Left cardiac atrium (tissue), 4 donors: Measurements from ENCODE around the gene IL1RL2. TPM values are rescaled to one million over a fixed set of nuclear protein-coding genes. Genes with fewer than 3 reads are reported as not detected.

ENCODE experiments used
- ATAC-seq, 2 donors: fragments of 200-7000 bp; cut with Tn5 transposase; one replicate each; pipeline ENCODE4 v1.9.1; 2020; ENCODE audit warnings: mild to moderate bottlenecking in 2 of 2, moderate library complexity in 2 of 2
- DNase-seq: peaks from one replicate; pipeline ENCODE4 v3.0.0-alpha.2; 2020
- intact Hi-C, 2 donors: fragments of 100-400 bp; cut with DNase I; formaldehyde crosslinking; loops; one replicate each; pipeline versions ENCODE4 v1.14.1 to v1.15.1; 2022 to 2023
- total RNA-seq, 2 donors: library from RNA; stranded (reverse); fragmentation: NEBNext Ultra II Directional; extraction: Animal tissue kit (Norgen Biotek cat#: 25700); gene quantifications; one replicate each; pipeline ENCODE4 v1.2.1, GENCODE V29; 2021
- donor health status: DM: no; HTN: yes; CAD: no.
- donor health status: DM: no; HTN: yes; CAD: no; lungs with severe emphysema.
- donor health status: DM: yes; HTN: yes; CAD: no.
- donor health status: Dilated cardiomyopathy.

The IL1RL2 gene
- total RNA-seq, 2 donors from 2014 or later, result 0.15 to 1.4 TPM

DNA sequence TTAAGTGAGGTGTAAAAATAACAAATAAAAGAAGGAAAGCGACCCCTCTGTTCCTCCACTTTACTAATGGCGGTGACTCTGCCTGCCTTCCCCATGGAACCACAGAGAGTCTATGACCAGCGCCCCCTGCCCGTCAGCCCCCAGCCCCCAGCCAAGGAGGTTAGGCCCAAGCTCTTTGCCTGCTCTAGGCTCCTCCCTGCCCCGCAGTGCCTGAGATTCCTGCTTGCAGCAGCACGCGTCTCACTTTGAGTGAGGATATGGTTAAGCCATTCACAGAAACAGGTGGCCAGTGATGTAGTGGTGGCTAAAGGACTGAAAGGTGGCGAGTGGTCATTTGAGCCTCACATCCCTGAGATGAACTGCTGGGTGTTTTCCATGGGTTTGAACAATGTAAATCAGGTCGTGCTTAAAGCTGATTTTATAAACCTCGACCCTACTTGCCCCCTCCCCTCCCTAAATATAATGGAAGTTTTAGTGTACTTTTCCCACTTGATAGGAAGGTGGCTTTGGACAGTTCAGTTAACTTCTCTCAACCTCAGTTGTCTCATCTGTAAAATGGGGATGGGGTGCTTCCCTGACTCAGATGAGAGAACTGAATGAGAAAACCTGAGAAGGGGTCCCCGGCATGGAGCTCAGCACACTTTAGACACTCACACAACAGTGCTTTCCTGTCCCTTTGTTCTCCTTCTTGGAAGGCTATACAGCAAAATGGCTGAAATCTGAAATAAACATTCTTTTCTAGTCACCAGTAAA is 46.5 kb downstream of the IL1RL2 start:
- DNase-seq (no peak), ATAC-seq (no peak)
- intact Hi-C loops, result no loop called here

DNA sequence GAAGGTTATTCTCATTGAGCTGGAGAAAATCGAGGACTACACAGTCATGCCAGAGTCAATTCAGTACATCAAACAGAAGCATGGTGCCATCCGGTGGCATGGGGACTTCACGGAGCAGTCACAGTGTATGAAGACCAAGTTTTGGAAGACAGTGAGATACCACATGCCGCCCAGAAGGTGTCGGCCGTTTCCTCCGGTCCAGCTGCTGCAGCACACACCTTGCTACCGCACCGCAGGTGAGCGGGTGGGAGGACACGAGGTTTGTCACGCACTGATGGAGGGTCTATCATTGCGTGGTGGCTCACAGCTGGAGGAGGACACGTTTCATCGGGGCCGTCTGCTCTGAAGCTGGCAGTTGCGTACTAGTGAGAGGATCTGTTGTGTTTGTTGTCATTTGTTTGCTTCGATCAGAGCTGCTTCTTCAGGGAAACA is 48.2 kb downstream of the IL1RL2 start:
- DNase-seq (no peak), ATAC-seq (no peak)
- intact Hi-C loops, result no loop called here

DNA sequence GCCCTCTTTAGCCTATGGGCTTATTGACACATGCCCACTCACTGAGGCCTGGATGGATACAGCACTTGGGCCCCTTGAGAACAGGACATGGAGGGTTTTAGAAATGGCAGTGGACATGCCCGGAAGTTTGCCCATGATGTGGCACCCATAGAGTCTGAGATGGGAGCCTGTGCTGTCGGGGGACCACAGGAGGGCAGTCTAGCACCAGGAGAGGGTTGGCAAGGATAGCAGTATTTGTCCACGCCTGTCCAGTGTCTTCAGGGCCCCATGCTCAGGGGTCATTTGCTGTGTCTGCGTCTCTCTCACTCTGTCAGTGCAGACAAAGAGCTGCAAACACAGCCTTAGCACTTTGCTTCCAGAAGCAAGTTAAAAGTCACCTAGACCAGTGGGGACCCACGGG is 48.7 kb downstream of the IL1RL2 start:
- peak in 1 of 2 donors; percentile 18 for ATAC-seq
- intact Hi-C loops, result no loop called here
- no peak for DNase-seq

DNA sequence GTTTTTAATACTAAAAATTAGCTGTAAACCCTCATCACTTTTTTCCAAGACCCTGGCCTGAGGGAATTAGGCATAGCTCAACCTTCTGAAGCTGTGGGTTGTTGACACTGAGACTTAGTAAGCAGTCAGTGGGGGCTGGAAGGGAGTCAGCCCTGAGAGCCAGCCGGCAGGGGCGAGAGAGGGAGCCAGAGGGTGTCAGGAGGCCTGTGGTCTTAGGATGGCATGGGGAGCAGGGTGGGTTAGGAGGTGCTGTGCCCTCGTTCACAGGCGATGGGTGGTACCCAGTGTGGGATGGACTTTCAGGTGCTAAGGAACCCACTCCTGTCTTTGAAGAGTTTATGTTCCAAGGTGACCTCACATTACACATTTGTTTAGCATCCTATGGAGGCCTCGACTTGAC is 49.3 kb downstream of the IL1RL2 start:
- ATAC-seq, result no peak
- DNase-seq, result no peak
- intact Hi-C loops, result no loop called here

DNA sequence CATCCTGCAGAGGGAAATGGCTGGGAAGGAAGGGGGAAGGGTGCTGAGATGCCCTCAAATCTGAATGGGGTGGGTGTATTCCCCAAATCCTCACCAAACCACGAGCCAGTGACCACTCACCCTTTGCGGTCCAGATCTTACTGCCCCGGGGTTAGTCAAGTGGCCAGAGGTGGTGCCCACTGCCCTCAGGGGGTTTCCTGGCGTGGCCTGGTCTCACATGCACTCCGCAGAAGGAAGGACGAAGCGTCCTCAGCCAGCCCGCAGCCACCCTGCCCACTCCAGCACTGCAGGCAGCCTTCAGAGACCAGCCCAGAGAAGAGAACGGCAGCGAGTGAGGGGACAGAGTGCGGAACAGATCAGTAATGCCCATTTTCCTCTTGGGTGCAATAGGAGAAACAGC is 50.4 kb downstream of the IL1RL2 start:
- intact Hi-C loops, result no loop called here
- ATAC-seq (no peak), DNase-seq (no peak)

DNA sequence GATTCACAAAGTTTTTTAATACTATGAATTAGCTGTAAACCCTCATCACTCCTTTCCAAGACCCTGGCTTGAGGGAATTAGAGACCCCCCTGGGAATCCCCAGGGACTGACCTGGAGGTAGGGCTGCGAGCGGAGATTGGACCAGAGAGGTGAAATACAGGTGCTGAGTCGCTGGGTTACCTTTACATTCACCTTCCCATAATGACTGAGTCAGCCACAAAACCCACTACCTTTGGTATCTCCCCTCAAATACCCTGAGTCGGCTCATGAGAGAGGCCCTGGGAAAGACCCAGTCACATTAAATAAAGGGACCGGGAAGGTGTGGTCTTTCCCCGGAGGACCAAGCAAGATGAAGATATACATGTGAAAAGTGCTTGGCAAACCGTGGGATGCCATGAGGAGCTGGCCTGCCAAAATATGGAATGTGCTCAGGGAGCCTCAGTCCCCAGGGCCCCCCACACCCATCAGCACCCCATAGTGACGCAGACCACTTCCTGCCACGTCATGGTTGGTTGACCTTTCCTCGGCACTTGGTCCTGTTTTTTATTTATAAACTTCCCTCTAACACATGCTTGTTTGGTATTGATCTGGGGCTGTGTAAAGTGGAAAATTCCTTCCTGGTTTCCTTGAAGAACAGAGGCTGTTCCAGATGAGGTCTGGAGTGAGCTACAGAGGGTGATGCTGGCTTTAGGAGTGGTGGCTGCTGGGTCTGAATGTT is 51.4 kb downstream of the IL1RL2 start:
- intact Hi-C loops, result no loop called here
- no peak for ATAC-seq
- DNase-seq, result no peak

DNA sequence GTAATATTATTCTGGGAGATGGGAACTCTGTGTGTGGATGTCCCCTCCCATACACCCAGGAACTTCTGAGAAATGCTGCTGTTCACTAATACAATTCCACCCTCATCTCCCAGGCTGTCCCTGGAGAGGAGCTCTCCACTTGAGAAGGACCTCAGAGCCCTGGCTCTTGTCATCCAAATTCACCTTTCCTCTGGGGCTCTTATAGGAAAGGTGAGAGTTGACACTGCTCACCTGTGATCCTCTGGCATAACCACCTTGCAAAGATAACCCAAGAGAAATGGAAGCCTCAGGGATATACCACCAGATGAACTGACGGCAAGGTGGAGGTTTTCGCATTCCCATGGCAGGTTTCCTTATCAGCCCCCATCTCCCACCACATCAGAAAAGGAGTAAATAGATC is 52.0 kb downstream of the IL1RL2 start:
- intact Hi-C loops, result no loop called here
- ATAC-seq (no peak), DNase-seq (no peak)

DNA sequence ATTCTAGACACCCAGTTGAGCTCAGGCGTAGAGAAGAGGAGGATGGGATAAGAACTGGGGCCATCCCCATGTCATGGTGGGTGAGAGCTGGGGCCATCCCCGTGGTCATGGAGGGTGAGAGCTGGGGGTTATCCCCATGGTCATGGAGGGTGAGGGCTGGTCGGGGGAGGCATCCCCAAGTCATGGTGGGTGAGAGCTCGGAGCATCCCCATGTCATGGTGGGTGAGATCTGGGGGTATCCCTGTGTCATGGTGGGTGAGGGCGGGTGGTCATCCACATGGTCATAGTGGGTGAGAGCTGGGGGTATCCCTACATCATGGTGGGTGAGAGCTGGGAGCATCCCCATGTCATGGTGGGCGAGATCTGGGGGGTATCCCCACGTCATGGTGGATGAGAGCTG is 52.5 kb downstream of the IL1RL2 start:
- intact Hi-C loops, result no loop called here
- ATAC-seq (no peak), DNase-seq (no peak)

DNA sequence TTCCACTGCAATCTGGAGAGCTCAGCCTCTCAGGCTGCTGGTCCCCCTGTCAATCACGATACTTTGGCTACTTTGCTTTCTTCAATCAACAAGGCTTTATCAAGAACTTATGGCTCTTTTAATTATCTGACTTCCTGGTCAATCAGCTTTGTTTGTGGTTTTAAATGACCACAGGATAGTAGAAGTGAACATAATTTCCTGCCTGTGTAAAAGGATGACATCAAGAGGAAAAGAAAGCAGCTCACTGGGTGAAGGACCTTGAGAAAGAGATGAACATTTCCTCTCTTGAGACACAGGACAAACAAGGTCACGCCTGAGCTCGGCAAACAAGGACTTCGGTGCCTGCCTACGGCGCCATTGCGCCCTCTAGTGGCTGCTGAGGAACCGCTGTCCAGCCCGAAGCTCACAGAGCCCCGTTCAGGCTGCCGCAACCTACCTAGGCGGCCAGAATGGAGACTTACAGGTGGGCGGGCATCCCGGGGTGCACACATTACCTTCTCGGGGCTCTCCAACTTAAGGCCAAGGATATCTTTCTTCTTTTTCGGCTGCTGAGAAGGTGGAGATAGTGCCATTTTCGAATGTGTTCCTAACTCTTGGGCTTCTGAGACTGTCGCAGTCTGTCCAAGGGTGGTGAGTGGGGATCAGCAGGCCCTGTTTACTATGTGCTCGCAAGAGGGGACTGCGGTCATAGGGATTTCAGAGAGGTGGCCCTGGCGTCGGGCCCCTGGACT is 54.0 kb downstream of the IL1RL2 start:
- ATAC-seq (peak; percentile 94 to 95), DNase-seq (peak; percentile 93)
- intact Hi-C loops, result loop anchor here (2.0 to 10.0 kb wide), 4 partner anchors 204 to 356 kb away; no protein-coding TSS in a partner anchor

DNA sequence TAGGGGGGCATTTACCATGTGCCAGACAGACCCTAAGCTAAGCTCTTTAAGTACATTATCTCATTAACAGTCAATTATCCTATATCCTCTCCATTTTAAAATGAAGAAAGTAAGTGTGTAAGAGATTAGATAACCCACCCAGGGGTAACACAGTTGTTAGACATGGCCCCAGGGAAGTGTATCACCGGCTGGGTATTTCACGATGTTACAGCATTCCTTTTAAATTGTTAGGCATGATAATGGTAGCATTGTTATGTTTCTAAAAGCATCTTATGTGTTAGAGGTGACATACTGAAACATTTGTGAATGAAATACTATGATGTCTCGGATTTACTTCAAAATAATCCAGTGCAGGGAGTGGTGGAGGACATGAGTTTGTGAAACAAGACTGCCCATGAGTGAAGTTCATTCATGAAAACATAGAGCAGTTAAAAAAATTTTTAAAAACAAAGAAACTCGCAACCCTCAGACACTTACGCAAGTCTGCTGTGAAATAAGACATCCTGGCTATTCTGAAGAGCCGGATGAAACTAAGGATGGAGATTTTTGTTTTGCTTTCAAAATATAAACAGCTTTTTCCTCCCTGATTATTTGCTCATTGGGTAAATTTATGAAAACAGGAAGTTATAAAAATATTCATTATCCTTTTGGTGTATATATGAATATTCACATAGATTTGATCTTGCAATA is 54.9 kb downstream of the IL1RL2 start:
- DNase-seq, result no peak
- intact Hi-C loops, result loop anchor here (2.0 to 10.0 kb wide), 4 partner anchors 203 to 357 kb away; no protein-coding TSS in a partner anchor
- ATAC-seq, result no peak

DNA sequence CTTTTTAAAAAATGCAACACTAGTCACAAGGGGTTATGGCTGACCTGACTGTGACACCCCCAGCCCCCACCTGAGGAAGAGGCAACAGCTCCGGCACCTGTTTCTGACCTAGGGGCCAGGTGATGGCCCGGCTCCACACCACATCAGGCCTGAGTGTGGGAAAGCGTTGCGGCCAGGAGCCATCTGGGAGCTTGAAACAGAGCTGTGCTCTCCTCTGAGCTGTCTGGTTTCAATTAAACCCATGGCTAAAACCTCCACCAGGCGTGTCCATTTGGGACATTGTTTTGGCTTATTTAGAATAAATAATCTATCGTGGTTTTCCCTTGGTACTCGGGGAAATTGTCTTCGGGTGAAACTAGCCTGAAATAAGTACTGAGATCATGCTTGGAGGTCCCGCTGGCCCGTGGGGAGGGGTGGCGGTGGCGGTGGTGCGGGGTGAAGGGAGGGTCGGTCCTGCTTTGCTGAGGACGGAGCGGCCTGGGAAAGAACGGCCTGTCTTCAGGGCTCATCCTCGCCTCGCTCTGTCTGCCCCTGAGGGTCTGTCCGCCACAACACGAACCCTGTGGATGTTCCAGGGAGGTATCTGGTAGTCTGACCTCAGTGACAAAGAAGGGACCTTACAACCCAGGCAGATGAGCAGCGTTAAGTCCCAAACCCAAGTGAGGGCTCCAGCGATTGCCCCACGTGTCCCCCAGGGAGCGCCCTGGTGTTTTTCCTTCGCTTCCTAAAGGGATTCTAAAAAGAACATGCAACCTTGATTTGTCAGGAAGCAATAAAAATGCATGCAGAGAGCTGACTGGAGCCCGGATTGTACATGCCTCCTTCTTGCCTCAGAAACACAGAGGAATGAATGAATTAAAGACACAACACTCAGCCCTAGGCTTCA is 58.7 kb downstream of the IL1RL2 start:
- ATAC-seq (peak in 1 of 2 donors; percentile 6), DNase-seq (no peak)
- intact Hi-C loops, result loop anchor here in 1 of 2 donors (5.0 to 10.0 kb wide), 3 partner anchors 112 to 361 kb away; partner anchors contain the start of gene IL18R1

DNA sequence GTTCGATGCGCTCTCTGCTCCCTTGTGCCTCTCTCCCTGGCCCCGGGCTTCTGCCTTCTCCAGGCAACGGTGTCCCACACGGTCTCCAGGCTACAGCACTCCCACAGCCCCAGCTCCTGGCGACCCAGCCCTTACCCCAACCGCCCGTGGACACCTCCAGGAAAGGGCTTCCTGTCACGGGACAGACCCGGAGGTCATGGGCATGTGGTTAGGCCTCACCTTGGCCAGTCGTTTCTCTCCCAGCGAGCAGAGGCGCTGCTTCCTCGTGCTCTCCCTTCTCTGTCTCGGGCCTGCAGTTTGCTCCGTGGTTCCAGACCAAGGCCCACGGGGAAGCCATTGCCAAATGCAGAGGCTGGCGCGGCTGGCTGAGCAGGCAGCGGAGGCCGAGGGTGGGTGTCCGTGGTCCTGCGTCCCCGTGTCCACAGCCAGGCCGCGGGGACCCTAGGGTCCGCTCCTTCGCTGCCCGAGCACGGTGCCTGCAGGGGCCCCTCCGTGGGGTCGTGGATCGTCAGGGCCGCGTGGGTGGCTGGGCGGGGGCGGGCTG is 63.5 kb downstream of the IL1RL2 start:
- ATAC-seq (no peak), DNase-seq (no peak)

DNA sequence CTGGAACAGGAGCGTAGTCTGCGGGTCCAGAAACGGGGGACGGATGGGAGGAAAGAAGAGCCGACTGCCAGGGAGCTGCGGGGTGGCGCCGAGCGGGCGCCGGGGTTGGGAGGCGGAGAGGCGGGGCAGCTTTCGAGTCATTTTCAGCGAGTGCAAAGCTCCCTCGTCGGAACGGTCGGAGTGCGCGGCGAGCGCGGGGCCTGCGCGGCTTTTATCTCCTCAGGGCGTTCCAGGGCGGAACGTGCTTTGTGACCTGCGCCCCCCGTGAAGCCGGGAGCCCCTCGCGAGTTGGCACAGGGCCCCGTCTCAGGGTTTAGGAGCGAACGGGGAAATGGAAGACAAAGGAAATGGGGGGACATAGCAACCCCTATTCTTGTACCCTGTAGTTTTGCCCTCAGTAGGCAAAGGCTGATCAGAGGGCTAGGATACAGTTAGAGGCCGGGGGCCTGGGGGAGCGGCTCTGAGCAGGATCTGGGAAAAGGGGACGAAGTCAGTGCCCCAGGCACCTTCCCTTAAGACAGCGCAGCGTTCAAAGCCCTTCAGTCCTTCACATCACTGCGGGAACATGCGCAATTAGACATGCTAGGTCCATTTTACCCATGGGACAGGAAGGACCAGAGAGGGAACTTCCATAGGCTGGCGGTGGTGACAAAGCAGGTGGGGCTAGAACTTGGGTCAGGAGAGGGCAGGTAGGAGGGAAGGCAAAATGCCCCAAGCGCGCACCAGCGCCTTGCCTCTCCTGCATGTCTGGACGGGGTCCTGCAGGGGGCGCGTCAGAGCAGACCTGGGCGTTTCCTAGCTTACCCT is 64.4 kb downstream of the IL1RL2 start:
- peak; percentile 81 to 87 for ATAC-seq
- peak; percentile 72 for DNase-seq
- intact Hi-C loops, result no loop called here

More for the DNA sequence above, 63.5 kb downstream of the IL1RL2 start:
- intact Hi-C loops, result no loop called here

DNA sequence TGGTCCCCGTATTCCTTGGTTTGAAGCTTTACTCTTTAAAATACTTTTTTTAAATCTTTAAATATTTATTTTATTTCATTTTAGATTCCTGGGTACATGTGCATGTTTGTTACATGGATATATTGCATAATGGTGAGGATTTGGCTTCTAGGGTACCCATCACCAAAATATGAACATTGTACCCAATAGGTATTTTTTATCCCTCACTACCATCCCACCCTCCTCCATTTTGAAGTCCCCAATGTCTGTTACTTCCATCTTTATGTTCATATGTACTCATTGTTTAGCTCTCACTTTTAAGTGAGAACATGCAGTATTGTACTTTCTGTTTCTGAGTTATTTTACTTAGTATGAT is 65.0 kb downstream of the IL1RL2 start:
- intact Hi-C loops, result no loop called here
- no peak for ATAC-seq
- no peak for DNase-seq

DNA sequence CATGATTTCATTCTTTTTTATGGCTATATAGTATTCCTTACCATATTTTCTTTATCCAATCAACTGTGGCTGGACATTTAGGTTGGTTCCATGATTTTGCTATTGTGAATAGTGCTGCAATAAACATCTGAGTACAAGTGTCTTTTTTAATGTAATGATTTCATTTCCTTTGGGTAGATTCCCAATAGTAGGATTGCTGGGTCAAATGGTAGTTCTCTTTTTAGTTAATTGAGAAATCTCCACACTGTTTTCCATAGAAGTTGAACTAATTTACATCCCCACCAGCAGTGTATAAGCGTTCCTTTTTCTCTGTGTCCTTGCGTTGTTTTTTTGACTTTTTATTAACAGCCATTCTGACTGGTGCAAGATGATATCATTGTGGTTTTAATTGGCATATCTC is 65.4 kb downstream of the IL1RL2 start:
- ATAC-seq, result no peak
- DNase-seq, result no peak
- intact Hi-C loops, result no loop called here

DNA sequence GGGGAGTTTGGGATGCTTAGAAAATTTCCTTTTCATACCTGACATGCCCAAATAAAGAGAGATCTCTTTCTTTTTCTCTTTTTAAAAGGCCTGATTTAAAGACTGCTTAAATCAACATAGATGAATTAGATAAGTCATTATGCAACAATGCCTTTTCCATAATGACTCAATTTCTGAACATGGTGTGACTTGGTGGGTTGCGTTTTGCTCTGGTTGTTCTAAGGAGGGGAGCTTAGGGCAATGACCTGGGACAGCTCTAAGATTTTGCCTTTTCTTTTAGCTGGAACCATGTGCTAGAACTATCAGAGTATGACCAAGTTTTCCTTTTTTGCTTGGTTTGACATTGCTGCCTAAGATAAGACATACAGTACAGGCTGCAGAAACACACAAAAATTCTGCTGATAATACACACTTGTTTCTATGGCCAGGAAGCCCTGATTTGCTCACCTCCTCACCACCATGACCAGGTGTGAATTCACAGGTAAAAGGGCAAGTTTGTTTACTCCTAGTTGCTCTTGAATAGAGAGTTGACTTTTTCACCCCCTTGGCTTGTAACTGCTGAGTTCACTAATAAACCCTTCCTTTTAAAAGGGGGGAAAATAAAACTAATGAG is 66.4 kb downstream of the IL1RL2 start:
- DNase-seq (no peak), ATAC-seq (no peak)
- intact Hi-C loops, result no loop called here

DNA sequence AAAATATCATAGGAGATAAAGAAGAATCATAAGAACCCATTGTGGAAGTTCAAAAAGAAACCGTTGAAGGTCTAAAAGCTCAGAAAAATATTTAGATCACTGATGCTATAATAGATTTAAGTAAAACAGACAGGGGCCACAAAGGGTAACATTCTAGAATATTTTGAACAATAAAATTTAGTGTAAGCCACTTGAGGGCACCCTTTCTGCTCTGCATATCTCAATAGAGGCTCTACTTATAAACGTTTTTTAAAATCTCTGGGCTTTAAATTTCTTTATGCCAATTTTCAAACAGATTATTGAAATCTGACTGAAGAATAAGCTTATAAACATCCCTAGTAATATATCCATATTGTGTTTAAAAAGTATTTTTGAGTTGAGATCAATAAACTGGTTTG is 66.9 kb downstream of the IL1RL2 start:
- ATAC-seq, result no peak
- intact Hi-C loops, result no loop called here
- DNase-seq, result no peak
